Natural killer cell treated with Interleukin-12 subunit alpha and Interleukin-12 subunit beta and Interleukin-15 and Interleukin-18, amount 100 ng/mL, for 72 hours (primary cell): Measurements from ENCODE around the gene SEC16A. TPM values are rescaled to one million over a fixed set of nuclear protein-coding genes. Genes with fewer than 3 reads are reported as not detected.
A peak's percentile ranks its signal among the peaks of the same experiment; 100 is the strongest.

Experiments used
- ATAC-seq, 2 donors: fragments of 150-1000 bp; cut with Tn5 transposase in 1 of 2; sonication (Bioruptor Pico), chemical (Tn5 transposase) in 1 of 2; 2 replicates each; pipeline ENCODE4 v1.10.0; 2021
- DNase-seq: peaks from one replicate; pipeline ENCODE4 v3.0.0; 2022; ENCODE audit warnings: low spot score
- H3K27ac Mint-ChIP-seq, 2 donors: 1 replicate in 1 of 2; 2 replicates in 1 of 2; pipeline ENCODE4 v1.8.0; 2022; ENCODE audit warnings: mixed read lengths in 2 of 2, mild to moderate bottlenecking in 1 of 2, moderate library complexity in 1 of 2
- H3K27me3 Mint-ChIP-seq, 2 donors: 1 replicate in 1 of 2; 2 replicates in 1 of 2; pipeline ENCODE4 v1.8.0; 2022; ENCODE audit warnings: mixed read lengths in 2 of 2
- H3K36me3 Mint-ChIP-seq: one replicate; pipeline ENCODE4 v1.8.0; 2022; ENCODE audit warnings: mixed read lengths
- H3K4me1 Mint-ChIP-seq, 2 donors: 1 replicate in 1 of 2; 2 replicates in 1 of 2; pipeline ENCODE4 v1.8.0; 2022; ENCODE audit warnings: low read depth in 2 of 2, mixed read lengths in 2 of 2, mild to moderate bottlenecking in 1 of 2
- H3K4me3 Mint-ChIP-seq: one replicate; pipeline ENCODE4 v1.8.0; 2022; ENCODE audit warnings: mixed read lengths
- H3K9me3 Mint-ChIP-seq: 2 replicates; pipeline ENCODE4 v1.8.0; 2022; ENCODE audit warnings: mixed read lengths
- total RNA-seq, 2 donors: library from RNA; stranded (reverse); gene quantifications; one replicate each; pipeline ENCODE4 v1.2.3, GENCODE V29; 2022

Gene SEC16A
- total RNA-seq, 2 donors from 2014 or later, result 104 to 121 TPM

DNA sequence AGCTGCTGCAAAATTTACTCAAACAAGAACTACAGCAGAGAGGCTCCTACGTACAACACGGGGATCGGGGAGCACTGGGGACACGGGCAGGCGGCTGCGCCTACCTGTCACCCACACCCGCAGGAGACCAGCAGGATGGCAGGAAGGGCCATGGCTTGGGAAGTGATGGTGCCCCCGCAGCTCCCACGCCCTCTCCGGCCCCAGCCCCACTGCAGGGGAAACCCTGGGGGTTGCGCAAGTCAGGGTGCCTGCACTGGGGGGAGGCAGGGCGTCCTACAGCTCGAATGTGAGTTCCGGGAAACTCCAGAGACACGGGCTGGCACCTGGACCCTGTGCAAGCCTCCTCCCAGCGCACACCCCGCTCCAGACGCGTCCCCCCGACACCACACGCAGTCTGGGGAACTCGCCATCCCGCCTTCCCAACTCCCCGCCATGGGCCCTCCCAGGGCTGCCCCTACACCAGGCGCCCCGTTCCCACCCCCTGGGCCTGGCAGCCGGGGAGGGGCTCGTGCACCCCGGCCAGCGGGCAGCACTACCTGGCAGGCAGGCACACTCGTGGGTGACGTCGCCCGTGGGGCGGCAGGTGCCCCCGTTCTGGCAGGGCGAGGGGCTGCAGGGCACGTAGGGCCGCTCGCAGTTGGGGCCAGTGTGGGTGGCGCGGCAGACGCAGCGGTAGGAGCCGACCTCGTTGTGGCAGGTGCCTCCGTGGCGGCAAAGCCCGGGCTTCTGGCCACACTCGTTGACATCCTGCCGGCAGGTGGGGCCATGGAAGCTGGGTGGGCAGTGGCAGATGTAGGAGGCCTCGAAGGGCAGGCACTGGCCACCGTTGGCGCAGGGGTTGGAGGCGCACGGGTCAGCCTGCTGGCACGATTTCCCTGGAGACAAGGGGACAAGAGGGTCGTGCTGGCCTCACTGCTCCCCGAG is 39.7 kb upstream of the SEC16A start:
- Mint-ChIP-seq H3K27me3 (no peaks in the 10 kb centered on the region), H3K36me3 (no peaks in the 10 kb centered on the region), H3K4me1 (peaks cover 0 to 8% of the 10 kb centered on the region in 2 donors), H3K4me3 (no peak overlapping the region), H3K27ac (no peak overlapping the region), H3K9me3 (no peaks in the 10 kb centered on the region)
- ATAC-seq (peak in 1 of 2 donors; percentile 22), DNase-seq (no peak)

DNA sequence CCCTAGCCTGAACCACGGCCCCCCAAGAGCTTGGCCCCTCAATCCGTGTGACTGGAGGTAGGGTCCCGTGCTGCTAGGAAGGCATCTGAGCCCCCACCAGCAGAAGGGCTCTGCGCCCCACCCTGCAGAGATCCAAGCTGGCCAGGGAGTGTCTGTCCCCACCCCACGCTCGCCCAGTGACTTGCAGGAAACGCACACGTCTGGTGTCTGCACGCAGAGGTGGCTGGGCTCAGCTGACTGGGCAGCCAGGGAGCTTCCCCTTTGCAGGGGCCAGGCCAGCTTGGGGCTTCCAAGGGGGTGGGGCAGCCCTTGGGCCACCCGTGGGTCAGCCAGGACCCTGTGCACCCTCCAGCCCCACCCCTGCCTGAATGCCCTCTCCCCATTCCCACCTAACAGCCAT is 38.7 kb upstream of the SEC16A start:
- H3K4me1 Mint-ChIP-seq, result peaks cover 0 to 8% of the 10 kb centered on the region in 2 donors
- H3K9me3 Mint-ChIP-seq, result no peaks in the 10 kb centered on the region
- no peak for ATAC-seq

DNA sequence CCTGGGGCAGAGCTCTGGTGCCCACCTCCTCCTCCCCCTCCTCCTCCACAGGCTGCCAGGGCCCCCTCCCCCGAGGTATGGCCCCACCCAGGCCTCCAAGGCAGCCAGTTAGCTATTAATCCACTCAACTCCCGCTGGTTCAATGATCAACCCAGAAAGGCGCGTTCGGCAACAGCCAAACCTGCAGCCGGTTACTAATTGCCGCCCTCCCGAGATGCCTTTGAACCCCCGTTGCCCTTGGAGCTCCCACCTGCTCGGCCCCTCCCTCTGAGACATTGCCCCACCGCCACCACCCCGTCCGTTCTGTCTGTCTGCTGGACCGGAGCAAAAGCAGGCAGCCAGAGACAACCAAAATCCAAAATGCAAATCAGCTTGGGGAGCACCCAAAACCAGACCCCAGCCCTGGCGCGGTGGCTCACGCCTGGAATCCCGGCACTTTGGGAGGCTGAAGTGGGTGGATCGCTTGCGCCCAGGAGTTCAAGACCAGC is 37.3 kb upstream of the SEC16A start:
- Mint-ChIP-seq H3K36me3 (no peaks in the 10 kb centered on the region), H3K9me3 (no peaks in the 10 kb centered on the region), H3K27me3 (no peaks in the 10 kb centered on the region), H3K4me3 (no peak overlapping the region), H3K4me1 (peaks cover 0 to 3% of the 10 kb centered on the region in 2 donors), H3K27ac (no peak overlapping the region)
- DNase-seq, result no peak
- ATAC-seq, result no peak

More for the DNA sequence above, 38.7 kb upstream of the SEC16A start:
- DNase-seq, result no peak
- Mint-ChIP-seq H3K27ac (no peak overlapping the region), H3K27me3 (no peaks in the 10 kb centered on the region), H3K36me3 (no peaks in the 10 kb centered on the region), H3K4me3 (no peak overlapping the region)

DNA sequence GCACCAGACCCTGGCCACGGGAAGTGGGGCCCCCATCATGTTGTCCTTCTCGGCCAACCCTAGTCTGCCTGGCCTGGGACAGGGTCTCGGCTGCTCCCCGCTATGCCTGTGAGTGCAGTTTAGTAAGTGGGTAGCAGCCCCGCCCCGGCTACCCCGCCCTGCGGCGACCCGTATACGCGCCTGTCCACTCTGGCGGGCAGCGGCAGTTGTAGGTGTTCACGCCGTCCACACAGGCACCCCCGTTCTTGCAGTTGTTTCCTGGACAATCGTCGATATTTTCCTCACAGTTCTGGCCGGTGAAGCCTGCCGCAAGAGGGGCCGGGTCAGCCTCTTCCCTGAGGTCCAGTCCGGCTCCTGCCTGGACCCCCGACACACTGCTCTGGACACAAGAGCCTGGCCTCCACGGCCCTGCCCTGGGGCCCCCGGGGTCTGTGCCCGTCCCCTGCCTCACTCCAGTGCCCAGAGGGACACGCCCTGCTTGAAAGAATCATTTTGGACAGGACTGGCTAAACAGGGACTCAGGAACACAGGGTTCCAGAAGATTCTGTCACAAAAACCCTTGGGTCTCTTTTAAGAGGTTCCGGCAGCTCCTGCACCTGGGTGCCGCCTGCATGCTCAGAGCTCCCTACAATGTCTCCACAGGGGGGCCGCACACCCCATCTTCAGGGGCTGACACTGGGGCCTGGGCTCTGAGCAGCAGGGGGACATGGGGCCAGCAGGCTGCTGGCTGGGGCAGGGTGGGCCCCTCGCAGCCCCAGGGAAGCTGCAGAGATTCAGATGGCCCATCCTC is 36.6 kb upstream of the SEC16A start:
- H3K36me3 Mint-ChIP-seq, result no peaks in the 10 kb centered on the region
- ATAC-seq (no peak), DNase-seq (no peak)
- no peak overlapping the region for H3K27ac Mint-ChIP-seq
- no peaks in the 10 kb centered on the region for H3K9me3 Mint-ChIP-seq
- H3K4me3 Mint-ChIP-seq, result no peak overlapping the region
- H3K27me3 Mint-ChIP-seq, result no peaks in the 10 kb centered on the region
- peaks cover 0 to 3% of the 10 kb centered on the region in 2 donors for H3K4me1 Mint-ChIP-seq

DNA sequence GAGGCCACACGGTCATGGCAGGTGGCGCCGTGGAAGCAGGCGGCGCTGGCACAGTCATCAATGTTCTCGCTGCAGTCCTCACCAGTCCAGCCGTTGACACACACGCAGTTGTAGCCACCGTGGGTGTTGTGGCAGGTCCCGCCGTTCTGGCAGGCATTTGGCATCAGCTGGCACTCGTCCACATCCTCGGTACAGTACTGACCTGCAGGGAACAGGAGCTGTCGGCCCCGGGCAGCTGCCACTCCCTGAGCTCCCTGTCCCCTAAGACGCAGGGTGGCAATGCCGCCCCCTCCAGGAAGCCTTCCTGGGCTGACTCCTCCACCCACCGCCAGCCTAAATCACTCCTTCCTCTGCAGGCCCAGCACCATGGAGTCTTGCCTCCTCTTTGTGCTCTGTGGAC is 35.8 kb upstream of the SEC16A start:
- no peaks in the 10 kb centered on the region for H3K36me3 Mint-ChIP-seq
- DNase-seq (no peak), ATAC-seq (no peak)
- no peak overlapping the region for H3K4me3 Mint-ChIP-seq
- no peak overlapping the region for H3K27ac Mint-ChIP-seq
- H3K4me1 Mint-ChIP-seq, result no peaks in the 10 kb centered on the region
- no peaks in the 10 kb centered on the region for H3K27me3 Mint-ChIP-seq
- H3K9me3 Mint-ChIP-seq, result no peaks in the 10 kb centered on the region

DNA sequence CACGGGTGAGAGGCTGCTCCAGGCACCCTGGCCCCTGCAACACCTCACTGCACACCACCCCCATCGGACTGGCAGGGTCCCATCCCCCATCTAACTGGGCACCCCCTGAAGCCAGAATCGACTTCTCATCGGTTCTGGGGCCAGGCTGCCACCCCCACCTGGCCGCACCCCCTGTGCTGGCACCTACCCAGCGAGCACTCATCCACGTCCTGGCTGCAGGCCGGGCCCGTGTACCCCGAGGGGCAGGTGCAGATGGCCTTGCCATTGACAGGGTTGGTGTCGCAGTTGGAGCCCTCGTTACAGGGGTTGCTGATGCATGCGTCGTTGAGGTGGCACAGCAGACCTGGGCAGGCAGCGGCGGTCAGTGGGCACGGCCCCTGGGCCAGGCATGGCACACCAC is 35.1 kb upstream of the SEC16A start:
- Mint-ChIP-seq H3K27me3 (no peaks in the 10 kb centered on the region), H3K4me1 (no peaks in the 10 kb centered on the region), H3K4me3 (no peak overlapping the region), H3K27ac (no peak overlapping the region), H3K9me3 (no peaks in the 10 kb centered on the region), H3K36me3 (no peaks in the 10 kb centered on the region)
- ATAC-seq (no peak), DNase-seq (no peak)

DNA sequence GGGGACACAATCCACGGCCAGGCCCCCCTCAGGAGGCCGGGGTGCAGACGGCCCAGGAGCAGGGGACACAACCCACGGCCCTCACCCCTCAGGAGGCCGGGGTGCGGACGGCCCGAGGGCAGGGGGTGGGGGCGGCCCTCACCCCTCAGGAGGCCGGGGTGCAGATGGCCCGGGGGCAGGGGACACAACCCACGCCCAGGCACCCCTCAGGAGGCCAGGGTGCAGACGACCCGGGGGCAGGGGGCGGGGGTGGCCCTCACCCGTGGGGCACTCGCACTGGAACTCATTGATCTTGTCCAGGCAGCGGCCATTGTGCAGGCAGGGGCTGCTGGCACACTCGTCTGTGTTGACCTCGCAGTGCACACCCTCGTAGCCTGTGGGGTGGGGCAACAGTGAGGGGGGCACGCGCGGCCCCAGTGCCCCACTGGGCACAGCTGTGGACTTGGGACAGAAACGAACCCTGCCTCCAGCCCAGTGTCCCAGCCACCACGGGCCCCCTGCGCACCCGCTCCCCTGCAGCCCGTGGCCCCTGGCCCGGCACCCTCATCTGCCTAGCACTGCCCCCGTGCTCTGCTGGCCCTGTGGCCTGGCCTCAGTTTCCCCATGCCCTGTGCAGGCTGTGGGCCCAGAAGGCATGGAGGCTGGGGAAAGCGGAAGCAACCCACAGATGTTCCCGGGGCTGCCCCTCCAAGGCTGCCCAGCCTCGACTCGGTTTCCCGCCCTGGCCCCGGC is 34.3 kb upstream of the SEC16A start:
- Mint-ChIP-seq H3K27ac (no peak overlapping the region), H3K36me3 (no peaks in the 10 kb centered on the region), H3K4me3 (no peak overlapping the region), H3K4me1 (no peaks in the 10 kb centered on the region), H3K9me3 (no peaks in the 10 kb centered on the region), H3K27me3 (no peaks in the 10 kb centered on the region)
- DNase-seq, result no peak
- no peak for ATAC-seq

DNA sequence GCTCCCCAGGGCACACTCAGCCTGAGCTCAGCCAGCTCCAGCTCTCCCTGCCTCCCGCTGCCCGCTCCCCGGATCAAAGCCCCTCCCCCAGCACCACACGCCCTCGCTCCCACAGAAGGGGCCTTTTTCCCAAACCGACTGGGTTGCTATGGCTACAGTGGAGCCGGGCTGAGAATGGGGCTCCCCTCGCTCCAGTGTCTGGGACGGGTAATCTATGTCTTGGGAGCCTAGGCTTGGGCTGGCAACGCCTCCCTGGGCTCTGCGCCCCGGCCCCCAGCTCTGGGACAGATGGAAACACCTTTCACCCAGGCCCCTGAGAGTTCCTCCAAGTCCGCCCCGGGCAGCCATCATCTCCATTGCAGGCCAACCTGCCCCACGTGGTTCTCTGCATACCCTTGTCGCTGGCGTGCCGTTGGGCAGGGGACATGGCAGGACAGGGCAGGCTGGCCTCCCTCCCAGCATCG is 33.4 kb upstream of the SEC16A start:
- no peak for DNase-seq
- H3K4me1 Mint-ChIP-seq, result no peaks in the 10 kb centered on the region
- ATAC-seq, result no peak
- no peak overlapping the region for H3K27ac Mint-ChIP-seq
- no peak overlapping the region for H3K4me3 Mint-ChIP-seq
- H3K36me3 Mint-ChIP-seq, result no peaks in the 10 kb centered on the region
- H3K9me3 Mint-ChIP-seq, result no peaks in the 10 kb centered on the region
- no peaks in the 10 kb centered on the region for H3K27me3 Mint-ChIP-seq

DNA sequence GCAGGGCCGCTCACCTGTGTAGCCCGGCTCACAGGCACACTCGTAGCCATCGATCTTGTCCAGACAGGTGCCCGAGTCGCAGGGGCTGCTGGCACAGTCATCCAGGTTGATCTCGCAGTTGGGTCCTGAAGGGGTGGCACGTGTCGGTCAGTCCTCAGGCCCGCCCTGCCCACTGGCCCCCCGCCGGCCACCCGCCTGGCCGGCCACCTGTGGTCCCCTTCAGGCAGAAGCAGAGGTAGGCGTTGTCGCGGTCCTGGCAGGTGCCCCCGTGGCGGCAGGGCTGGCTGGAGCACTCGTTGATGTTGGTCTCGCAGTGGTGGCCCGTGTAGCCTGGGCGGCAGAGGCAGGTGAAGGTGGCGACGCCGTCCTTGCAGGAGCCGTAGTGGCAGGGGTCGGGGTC is 32.4 kb upstream of the SEC16A start:
- Mint-ChIP-seq H3K9me3 (no peaks in the 10 kb centered on the region), H3K27ac (no peak overlapping the region), H3K4me3 (no peak overlapping the region), H3K36me3 (no peaks in the 10 kb centered on the region), H3K4me1 (no peaks in the 10 kb centered on the region), H3K27me3 (no peaks in the 10 kb centered on the region)
- DNase-seq, result no peak
- ATAC-seq, result no peak

DNA sequence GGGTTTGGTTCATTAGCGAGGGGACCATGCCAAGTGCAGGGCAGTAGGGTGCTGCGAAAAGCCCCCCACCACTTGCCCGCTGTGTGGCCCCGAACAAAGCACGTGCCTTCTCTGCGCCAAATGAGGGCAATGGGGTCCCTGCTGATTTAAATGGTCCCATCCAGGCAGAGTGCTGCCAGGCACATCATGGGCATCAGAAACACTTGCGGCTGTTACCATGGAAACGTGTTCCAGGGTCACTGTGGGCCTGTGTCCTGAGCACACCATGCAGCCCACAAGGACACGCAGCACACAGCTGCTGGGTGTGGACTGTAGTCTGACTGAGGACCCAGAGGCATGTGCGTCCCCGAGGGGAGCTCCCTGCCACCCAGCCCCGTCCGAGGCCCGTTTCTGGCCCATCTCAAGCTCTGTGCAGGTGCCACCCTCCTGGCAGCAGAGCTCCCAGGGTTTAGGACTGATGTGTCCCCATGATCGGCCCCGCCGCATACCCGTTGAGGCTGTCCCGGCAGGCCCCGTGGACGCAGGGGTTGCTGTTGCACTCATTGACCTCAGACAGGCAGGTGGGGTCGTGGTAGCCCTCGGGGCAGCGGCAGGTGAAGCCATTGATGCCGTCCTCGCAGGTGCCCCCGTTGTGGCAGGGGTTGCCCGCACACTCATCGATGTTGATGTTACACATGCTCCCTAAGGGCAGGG is 31.3 kb upstream of the SEC16A start:
- DNase-seq (no peak), ATAC-seq (no peak)
- Mint-ChIP-seq H3K36me3 (no peaks in the 10 kb centered on the region), H3K4me1 (no peaks in the 10 kb centered on the region), H3K9me3 (no peaks in the 10 kb centered on the region), H3K27me3 (no peaks in the 10 kb centered on the region), H3K4me3 (no peak overlapping the region), H3K27ac (no peak overlapping the region)

DNA sequence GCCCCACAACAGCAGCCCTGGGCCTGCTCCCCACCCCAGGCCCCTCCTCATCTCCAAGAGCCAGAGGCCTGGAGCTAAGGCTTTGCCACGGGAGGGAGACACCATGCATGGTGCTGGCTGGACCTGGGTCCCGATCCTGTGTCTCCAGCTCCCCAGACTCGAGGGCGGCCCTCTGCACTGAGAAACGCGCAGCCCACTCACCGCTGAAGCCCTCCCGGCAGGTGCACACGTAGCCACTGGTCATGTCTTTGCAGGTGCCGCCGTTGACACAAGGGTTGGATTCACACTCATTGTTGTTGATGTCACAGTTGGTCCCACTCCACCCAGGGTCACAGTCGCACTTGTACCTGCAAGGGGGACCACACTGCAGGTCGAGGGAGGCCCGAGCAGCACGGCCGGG is 30.4 kb upstream of the SEC16A start:
- Mint-ChIP-seq H3K9me3 (no peaks in the 10 kb centered on the region), H3K4me1 (no peaks in the 10 kb centered on the region), H3K27ac (no peak overlapping the region), H3K36me3 (no peaks in the 10 kb centered on the region), H3K4me3 (no peak overlapping the region), H3K27me3 (no peaks in the 10 kb centered on the region)
- ATAC-seq (no peak), DNase-seq (no peak)

DNA sequence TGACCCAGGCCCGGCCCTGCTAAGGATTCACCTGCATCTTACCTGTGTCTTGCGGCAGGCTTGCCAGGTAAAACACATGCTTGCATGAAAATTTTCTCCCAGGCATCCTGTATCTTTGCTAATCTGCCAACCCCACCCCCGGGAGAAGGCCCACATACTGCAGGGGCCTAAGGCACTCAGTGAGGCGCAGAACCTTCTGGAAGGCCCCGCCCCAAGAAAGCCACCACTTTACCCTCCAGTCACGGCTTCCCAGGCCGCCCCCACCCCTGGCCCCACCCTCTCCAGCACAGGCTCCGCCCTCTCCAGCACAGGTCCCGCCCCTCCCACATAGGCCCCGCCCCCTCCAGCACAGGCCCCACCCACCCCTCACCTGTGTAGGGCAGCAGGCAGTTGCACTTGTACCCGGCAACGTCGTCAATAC is 29.8 kb upstream of the SEC16A start:
- no peak for DNase-seq

More for the DNA sequence above, 29.8 kb upstream of the SEC16A start:
- peak; percentile 28 to 55 for ATAC-seq
- H3K27ac Mint-ChIP-seq, result no peak overlapping the region
- no peaks in the 10 kb centered on the region for H3K36me3 Mint-ChIP-seq
- no peaks in the 10 kb centered on the region for H3K27me3 Mint-ChIP-seq
- H3K4me1 Mint-ChIP-seq, result no peaks in the 10 kb centered on the region
- no peaks in the 10 kb centered on the region for H3K9me3 Mint-ChIP-seq
- H3K4me3 Mint-ChIP-seq, result no peak overlapping the region
